ENCODE results near the gene RFX5.

The RFX5 gene

GRCh38 chr1:151346082-151346768, 827 bp downstream of the RFX5 start:
- ChIA-PET POLR2A (interaction anchor here (0.7 kb wide), 1 partner anchor 41 kb away, joined by 5 read pairs; no protein-coding TSS in a partner anchor), CTCF (interaction anchor here (10.5 to 11.2 kb wide), 2 partner anchors 19 to 41 kb away, joined by 235 to 748 read pairs; partner anchors contain the start of gene PI4KB)
- peak overlapping the region; percentile 61 for H3K4me3 ChIP-seq (ENCODE audit: low read depth, low read length)
- no peak for TF ChIP-seq CTCF (IDR thresholded peaks at IDR 0.05; ENCODE audit: insufficient read depth, low read length, missing control alignments)
- no peak for DNase-seq (ENCODE audit: low read depth, low spot score)

GRCh38 chr1:151344291-151344690, 2.8 kb downstream of the RFX5 start:
- no peak for DNase-seq (ENCODE audit: low read depth, low spot score)
- ChIA-PET POLR2A (interaction anchor here (1.5 kb wide), 1 partner anchor 43 kb away, joined by 3 read pairs; no protein-coding TSS in a partner anchor), CTCF (interaction anchor here (1.0 to 11.2 kb wide), 3 partner anchors 17 to 53 kb away, joined by 3 to 748 read pairs (median 235); partner anchors contain the start of gene PI4KB)
- no peak overlapping the region for H3K4me3 ChIP-seq (ENCODE audit: low read depth, low read length)
- no peak for TF ChIP-seq CTCF (IDR thresholded peaks at IDR 0.05; ENCODE audit: insufficient read depth, low read length, missing control alignments)

GRCh38 chr1:151343587-151343986, 3.5 kb downstream of the RFX5 start:
- TF ChIP-seq CTCF (IDR thresholded peaks at IDR 0.05; ENCODE audit: insufficient read depth, low read length, missing control alignments), result no peak
- ChIA-PET POLR2A (interaction anchor here (1.5 kb wide), 1 partner anchor 43 kb away, joined by 3 read pairs; no protein-coding TSS in a partner anchor), CTCF (interaction anchor here (1.0 to 11.2 kb wide), 3 partner anchors 16 to 54 kb away, joined by 3 to 748 read pairs (median 235); partner anchors contain the start of gene PI4KB)
- H3K4me3 ChIP-seq (ENCODE audit: low read depth, low read length), result no peak overlapping the region
- DNase-seq (ENCODE audit: low read depth, low spot score), result no peak

GRCh38 chr1:151342569-151342968, 4.5 kb downstream of the RFX5 start:
- ChIA-PET POLR2A (no interaction called here), CTCF (interaction anchor here (0.7 to 11.2 kb wide), 4 partner anchors 9 to 82 kb away, joined by 3 to 748 read pairs (median 144); partner anchors contain the start of gene PI4KB)
- no peak overlapping the region for H3K4me3 ChIP-seq (ENCODE audit: low read depth, low read length)
- TF ChIP-seq CTCF (IDR thresholded peaks at IDR 0.05; ENCODE audit: insufficient read depth, low read length, missing control alignments), result no peak
- no peak for DNase-seq (ENCODE audit: low read depth, low spot score)

- DNase-seq (ENCODE audit: low read depth, low spot score), result no peak
- TF ChIP-seq CTCF (IDR thresholded peaks at IDR 0.05; ENCODE audit: insufficient read depth, low read length, missing control alignments), result no peak
- POLR2A ChIA-PET, result interaction anchor here (1.3 kb wide), 1 partner anchor 32 kb away, joined by 3 read pairs; no protein-coding TSS in a partner anchor
- H3K4me3 ChIP-seq (ENCODE audit: low read depth, low read length), result no peak overlapping the region
- CTCF ChIA-PET, result interaction anchor here (2.2 to 11.2 kb wide), 4 partner anchors 9 to 56 kb away, joined by 13 to 748 read pairs (median 144); partner anchors contain the start of genes PI4KB and PSMB4
These were observed 5.0 kb downstream of the RFX5 start for GRCh38 chr1:151342021-151342420.

Measured in AG04449 (cell line).